ENCODE measurements around the gene ATP2B2.

DNA sequence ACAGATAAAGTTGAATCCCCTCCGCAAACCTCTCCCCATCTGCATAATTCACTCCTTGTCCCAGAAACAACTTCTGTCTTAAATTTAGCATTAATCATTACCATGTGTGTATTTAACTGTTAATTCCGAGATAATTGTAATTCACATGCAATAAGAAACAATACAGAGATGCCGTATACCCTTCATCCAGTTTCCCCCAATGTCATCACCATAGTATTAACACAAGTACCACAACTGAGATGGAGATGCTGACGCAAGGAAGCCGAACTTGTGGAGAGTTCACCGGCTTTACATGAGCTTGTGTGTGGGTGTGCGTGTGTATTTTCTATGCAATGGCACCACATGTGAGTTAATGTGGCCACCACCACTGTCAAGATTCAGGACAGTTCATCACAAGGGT, 144.9 kb downstream of the ATP2B2 start:
- no peak for TF ChIP-seq EZH2phosphoT487 (IDR thresholded peaks at IDR 0.05; ENCODE audit: borderline replicate concordance, low read depth, low read length)
- TF ChIP-seq, protein P1, sequence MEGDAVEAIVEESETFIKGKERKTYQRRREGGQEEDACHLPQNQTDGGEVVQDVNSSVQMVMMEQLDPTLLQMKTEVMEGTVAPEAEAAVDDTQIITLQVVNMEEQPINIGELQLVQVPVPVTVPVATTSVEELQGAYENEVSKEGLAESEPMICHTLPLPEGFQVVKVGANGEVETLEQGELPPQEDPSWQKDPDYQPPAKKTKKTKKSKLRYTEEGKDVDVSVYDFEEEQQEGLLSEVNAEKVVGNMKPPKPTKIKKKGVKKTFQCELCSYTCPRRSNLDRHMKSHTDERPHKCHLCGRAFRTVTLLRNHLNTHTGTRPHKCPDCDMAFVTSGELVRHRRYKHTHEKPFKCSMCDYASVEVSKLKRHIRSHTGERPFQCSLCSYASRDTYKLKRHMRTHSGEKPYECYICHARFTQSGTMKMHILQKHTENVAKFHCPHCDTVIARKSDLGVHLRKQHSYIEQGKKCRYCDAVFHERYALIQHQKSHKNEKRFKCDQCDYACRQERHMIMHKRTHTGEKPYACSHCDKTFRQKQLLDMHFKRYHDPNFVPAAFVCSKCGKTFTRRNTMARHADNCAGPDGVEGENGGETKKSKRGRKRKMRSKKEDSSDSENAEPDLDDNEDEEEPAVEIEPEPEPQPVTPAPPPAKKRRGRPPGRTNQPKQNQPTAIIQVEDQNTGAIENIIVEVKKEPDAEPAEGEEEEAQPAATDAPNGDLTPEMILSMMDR (conservative IDR thresholded peaks at IDR 0.05; ENCODE audit: low read length) = no peak
